Measurements from ENCODE around the gene FMNL2.

Gene FMNL2

DNA sequence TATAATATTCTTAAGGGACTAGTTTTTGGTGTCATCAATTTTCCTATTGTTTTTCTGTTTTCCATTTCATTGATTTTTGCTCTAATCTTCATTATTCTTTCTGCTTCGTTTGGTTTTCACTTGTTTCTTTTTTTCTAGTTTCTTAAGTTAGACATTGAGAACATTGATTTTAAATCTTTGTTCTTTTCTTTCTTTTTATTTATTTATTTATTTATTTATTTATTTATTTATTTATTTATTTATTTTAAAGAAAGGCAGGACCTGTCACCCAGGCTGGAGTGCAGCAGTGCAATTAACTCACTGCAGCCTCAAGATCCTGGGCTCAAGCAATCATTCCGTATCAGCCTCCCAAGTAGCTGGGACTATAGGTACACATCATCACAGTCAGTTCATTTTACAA lies 7.0 kb upstream of the FMNL2 start:
- H3K4me3 ChIP-seq (ENCODE audit: low read depth, low read length) = no peak overlapping the region
- TF ChIP-seq, protein P1, sequence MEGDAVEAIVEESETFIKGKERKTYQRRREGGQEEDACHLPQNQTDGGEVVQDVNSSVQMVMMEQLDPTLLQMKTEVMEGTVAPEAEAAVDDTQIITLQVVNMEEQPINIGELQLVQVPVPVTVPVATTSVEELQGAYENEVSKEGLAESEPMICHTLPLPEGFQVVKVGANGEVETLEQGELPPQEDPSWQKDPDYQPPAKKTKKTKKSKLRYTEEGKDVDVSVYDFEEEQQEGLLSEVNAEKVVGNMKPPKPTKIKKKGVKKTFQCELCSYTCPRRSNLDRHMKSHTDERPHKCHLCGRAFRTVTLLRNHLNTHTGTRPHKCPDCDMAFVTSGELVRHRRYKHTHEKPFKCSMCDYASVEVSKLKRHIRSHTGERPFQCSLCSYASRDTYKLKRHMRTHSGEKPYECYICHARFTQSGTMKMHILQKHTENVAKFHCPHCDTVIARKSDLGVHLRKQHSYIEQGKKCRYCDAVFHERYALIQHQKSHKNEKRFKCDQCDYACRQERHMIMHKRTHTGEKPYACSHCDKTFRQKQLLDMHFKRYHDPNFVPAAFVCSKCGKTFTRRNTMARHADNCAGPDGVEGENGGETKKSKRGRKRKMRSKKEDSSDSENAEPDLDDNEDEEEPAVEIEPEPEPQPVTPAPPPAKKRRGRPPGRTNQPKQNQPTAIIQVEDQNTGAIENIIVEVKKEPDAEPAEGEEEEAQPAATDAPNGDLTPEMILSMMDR (IDR thresholded peaks at IDR 0.05; ENCODE audit: insufficient read depth, low read depth, low read length, missing control alignments) = no peak
- no peak for DNase-seq (ENCODE audit: low read depth)

GRCh38 chr2:152330235-152330866 lies 4.6 kb upstream of the FMNL2 start:
- H3K4me3 ChIP-seq (ENCODE audit: low read depth, low read length) = no peak overlapping the region
- DNase-seq (ENCODE audit: low read depth) = no peak
- TF ChIP-seq, protein P1 (IDR thresholded peaks at IDR 0.05; ENCODE audit: insufficient read depth, low read depth, low read length, missing control alignments) = no peak

DNA sequence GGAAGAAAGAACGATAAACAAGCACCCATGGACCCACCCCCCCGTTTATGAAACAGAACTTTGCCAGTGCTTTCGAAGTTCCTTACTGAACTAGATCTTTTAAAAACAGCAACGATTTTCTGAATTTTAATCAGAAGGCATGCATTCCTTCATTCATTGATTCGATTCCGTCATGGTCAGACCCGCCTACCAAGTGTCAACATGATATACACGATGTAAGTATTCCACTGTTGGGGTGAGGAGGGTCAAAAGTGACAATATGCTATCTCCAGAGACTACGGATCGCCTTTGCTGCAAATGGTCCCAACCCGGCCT lies 316 bp upstream of the FMNL2 start:
- TF ChIP-seq, protein P1 (IDR thresholded peaks at IDR 0.05; ENCODE audit: insufficient read depth, low read depth, low read length, missing control alignments) = no peak
- DNase-seq (ENCODE audit: low read depth) = no peak
- H3K4me3 ChIP-seq (ENCODE audit: low read depth, low read length) = peak overlapping the region; percentile 95

- TF ChIP-seq, protein P1 (IDR thresholded peaks at IDR 0.05; ENCODE audit: insufficient read depth, low read depth, low read length, missing control alignments) = no peak
- peak overlapping the region; percentile 95 for H3K4me3 ChIP-seq (ENCODE audit: low read depth, low read length)
- no peak for DNase-seq (ENCODE audit: low read depth)
Measured at GRCh38 chr2:152335726-152336118, 748 bp downstream of the FMNL2 start.

GRCh38 chr2:152336119-152336853 lies 1.3 kb downstream of the FMNL2 start:
- TF ChIP-seq, protein P1 (IDR thresholded peaks at IDR 0.05; ENCODE audit: insufficient read depth, low read depth, low read length, missing control alignments) = no peak
- peak overlapping the region; percentile 95 for H3K4me3 ChIP-seq (ENCODE audit: low read depth, low read length)
- DNase-seq (ENCODE audit: low read depth) = peak; percentile 59

DNA sequence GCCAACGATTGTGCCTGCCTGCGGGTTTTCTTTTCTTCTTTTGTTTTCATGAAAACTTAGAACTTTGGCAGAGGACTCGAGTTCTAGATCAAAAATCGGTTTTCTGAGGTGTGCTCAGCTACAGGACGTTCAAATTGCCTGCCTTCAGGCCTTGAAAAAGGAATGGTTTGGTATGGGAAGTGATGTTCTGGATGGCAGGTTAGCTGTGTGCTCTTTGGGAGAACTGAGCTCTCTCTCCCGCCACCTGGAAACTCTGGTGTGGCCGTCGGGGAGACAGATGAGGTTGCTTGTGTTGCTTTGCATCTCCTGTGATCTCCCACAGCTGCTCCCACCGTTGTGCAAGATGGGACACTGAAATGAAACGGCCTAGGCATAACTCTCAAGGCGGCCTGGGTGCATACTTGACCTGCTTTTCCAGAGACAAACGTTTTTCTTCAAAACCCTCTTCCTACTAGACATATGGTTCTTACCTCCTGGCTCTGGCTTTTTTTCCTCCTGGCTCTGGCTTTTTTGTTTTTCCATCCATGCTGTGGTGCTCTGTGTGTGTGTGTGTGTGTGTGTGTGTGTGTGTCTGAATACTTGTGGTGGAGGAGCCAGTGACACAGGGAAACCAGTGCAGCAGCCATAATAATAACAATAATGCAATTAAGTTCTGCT lies 2.0 kb downstream of the FMNL2 start:
- no peak for DNase-seq (ENCODE audit: low read depth)
- no peak overlapping the region for H3K4me3 ChIP-seq (ENCODE audit: low read depth, low read length)

More for the DNA sequence above, 2.0 kb downstream of the FMNL2 start:
- TF ChIP-seq, protein P1 (IDR thresholded peaks at IDR 0.05; ENCODE audit: insufficient read depth, low read depth, low read length, missing control alignments) = no peak
